Neural crest cell (in vitro differentiated cells): Measurements from ENCODE around the gene SP2. TPM values are rescaled to one million over a fixed set of nuclear protein-coding genes. Genes with fewer than 3 reads are reported as not detected.

Experiments
- DNase-seq: peaks from one replicate; pipeline ENCODE4 v3.0.0; 2021; ENCODE audit warnings: low read depth, mixed read lengths, low spot score
- H3K27ac Mint-ChIP-seq: one replicate; pipeline ENCODE4 v1.8.0; 2021; ENCODE audit warnings: mild to moderate bottlenecking, mixed read lengths; ENCODE audit not compliant: unreplicated experiment
- H3K27me3 Mint-ChIP-seq: 2 replicates; pipeline ENCODE4 v1.8.0; 2021; ENCODE audit warnings: low read depth, mild to moderate bottlenecking, mixed read lengths
- H3K36me3 Mint-ChIP-seq: 2 replicates; pipeline ENCODE4 v1.8.0; 2021; ENCODE audit warnings: low read depth, mild to moderate bottlenecking, mixed read lengths
- H3K4me1 Mint-ChIP-seq: 2 replicates; pipeline ENCODE4 v1.8.0; 2021; ENCODE audit warnings: mixed read lengths
- H3K4me3 Mint-ChIP-seq: one replicate; pipeline ENCODE4 v1.8.0; 2021; ENCODE audit warnings: mild to moderate bottlenecking, mixed read lengths
- H3K9me3 Mint-ChIP-seq: 2 replicates; pipeline ENCODE4 v1.8.0; 2021; ENCODE audit warnings: mixed read lengths
- CTCF ChIP-seq: fragments of 200-600 bp; sonication (generic); conservative IDR thresholded peaks from 2 replicates; pipeline ENCODE4 v1.5.0; 2021; ENCODE audit warnings: antibody characterized with exemption, mild to moderate bottlenecking
- total RNA-seq: library from RNA; stranded (reverse); gene quantifications from 2 replicates; pipeline ENCODE4 v1.2.1, GENCODE V29; 2021

Gene SP2
- total RNA-seq, 1 donor from 2014 or later, result 22.4 TPM

GRCh38 chr17:47877368-47878034 is 18.5 kb upstream of the SP2 start:
- no peaks in the 10 kb centered on the region for H3K4me1 Mint-ChIP-seq
- no peak overlapping the region for H3K4me3 Mint-ChIP-seq
- peaks cover 80% of the 10 kb centered on the region for H3K27me3 Mint-ChIP-seq
- no peaks in the 10 kb centered on the region for H3K9me3 Mint-ChIP-seq
- no peak for TF ChIP-seq CTCF
- no peak overlapping the region for H3K27ac Mint-ChIP-seq
- no peak for DNase-seq
- no peaks in the 10 kb centered on the region for H3K36me3 Mint-ChIP-seq

- Mint-ChIP-seq H3K4me1 (no peaks in the 10 kb centered on the region), H3K9me3 (no peaks in the 10 kb centered on the region), H3K27me3 (peaks cover 77% of the 10 kb centered on the region), H3K27ac (no peak overlapping the region), H3K4me3 (no peak overlapping the region), H3K36me3 (no peaks in the 10 kb centered on the region)
- TF ChIP-seq CTCF, result no peak
- DNase-seq, result no peak
Observed at GRCh38 chr17:47878203-47879027, 17.6 kb upstream of the SP2 start.

GRCh38 chr17:47879028-47879585 is 16.9 kb upstream of the SP2 start:
- Mint-ChIP-seq H3K27ac (no peak overlapping the region), H3K36me3 (no peaks in the 10 kb centered on the region), H3K4me1 (no peaks in the 10 kb centered on the region), H3K9me3 (no peaks in the 10 kb centered on the region), H3K4me3 (no peak overlapping the region), H3K27me3 (peaks cover 77% of the 10 kb centered on the region)
- TF ChIP-seq CTCF, result no peak
- no peak for DNase-seq

GRCh38 chr17:47879776-47880454 is 16.1 kb upstream of the SP2 start:
- Mint-ChIP-seq H3K36me3 (no peaks in the 10 kb centered on the region), H3K27ac (no peak overlapping the region), H3K4me1 (no peaks in the 10 kb centered on the region), H3K4me3 (no peak overlapping the region), H3K27me3 (peaks cover 72% of the 10 kb centered on the region), H3K9me3 (no peaks in the 10 kb centered on the region)
- no peak for TF ChIP-seq CTCF
- no peak for DNase-seq

- H3K9me3 Mint-ChIP-seq, result no peaks in the 10 kb centered on the region
- no peaks in the 10 kb centered on the region for H3K36me3 Mint-ChIP-seq
- no peak for TF ChIP-seq CTCF
Observed at GRCh38 chr17:47882247-47882646, 13.8 kb upstream of the SP2 start.

More at GRCh38 chr17:47882247-47882646, 13.8 kb upstream of the SP2 start:
- no peak for DNase-seq
- H3K27ac Mint-ChIP-seq, result no peak overlapping the region
- no peaks in the 10 kb centered on the region for H3K4me1 Mint-ChIP-seq
- H3K4me3 Mint-ChIP-seq, result no peak overlapping the region
- H3K27me3 Mint-ChIP-seq, result peaks cover 58% of the 10 kb centered on the region
